LHCN-M2 (cell line): ENCODE data around the gene ALDH16A1. TPM values are rescaled to one million over a fixed set of nuclear protein-coding genes. Genes with fewer than 3 reads are reported as not detected.

ENCODE experiments used
- DNase-seq: peaks from one replicate; pipeline ENCODE4 v3.0.0-alpha.2; 2012; ENCODE audit warnings: low read depth
- total RNA-seq: library from RNA; depleted of rRNA; stranded (reverse); fragments of >200 nt; gene quantifications from 2 replicates; pipeline ENCODE4 v1.2.3, GENCODE V29; 2014

The ALDH16A1 gene
- total RNA-seq, 1 experiment from 2014 or later: 34.8 TPM

DNA sequence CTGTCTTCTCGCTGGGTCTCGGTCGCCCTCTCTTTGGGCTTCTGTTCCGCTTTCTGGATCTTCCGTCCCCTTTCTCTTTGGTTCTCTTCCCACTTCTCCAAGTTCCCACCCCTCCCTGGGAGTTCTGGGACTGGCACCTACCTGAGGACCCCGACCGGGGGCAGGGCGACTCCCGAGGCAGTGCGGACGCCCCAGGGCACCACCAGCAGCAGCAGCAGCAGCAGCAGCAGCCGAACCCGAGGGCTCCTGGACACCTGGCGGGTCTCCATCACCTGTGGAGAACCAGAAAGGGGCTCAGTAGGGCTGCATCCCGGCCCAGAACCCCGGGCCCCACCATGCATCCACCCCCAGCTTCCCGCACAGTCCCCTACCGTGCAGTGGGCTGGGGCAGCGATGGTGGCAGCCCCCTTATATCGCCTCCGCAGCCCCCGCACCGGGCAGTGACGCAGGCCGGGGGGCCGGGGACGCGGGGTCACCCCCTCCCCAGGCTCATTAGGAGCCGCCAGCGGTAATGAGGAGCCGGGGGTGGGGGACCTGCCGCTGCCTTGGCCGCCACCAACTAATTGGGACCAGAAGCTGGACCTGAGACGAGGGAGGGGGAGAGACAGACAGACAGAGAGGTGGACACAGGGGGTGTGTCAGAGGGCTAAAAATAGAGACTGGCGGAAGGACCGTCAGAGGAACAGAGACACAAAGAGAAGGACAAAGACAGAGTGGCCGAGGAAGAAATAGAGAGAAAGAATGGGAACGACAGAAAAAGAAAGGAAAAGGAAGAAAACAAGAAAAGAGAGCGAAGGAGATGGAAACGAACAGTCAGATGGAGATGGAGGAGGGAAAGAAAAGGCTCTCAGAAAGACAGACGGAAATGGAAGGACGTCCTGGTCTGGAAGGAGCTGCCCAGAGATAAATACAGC is 29.7 kb upstream of the ALDH16A1 start, which contains the start of gene PTH2:
Gene PTH2 (minus strand): TSS at position 371 of the 914 bp plus-strand sequence. CDS start 102 bp downstream, at position 269.
- DNase-seq: no peak

GRCh38 chr19:49423985-49424303 is 29.1 kb upstream of the ALDH16A1 start:
- DNase-seq: no peak

DNA sequence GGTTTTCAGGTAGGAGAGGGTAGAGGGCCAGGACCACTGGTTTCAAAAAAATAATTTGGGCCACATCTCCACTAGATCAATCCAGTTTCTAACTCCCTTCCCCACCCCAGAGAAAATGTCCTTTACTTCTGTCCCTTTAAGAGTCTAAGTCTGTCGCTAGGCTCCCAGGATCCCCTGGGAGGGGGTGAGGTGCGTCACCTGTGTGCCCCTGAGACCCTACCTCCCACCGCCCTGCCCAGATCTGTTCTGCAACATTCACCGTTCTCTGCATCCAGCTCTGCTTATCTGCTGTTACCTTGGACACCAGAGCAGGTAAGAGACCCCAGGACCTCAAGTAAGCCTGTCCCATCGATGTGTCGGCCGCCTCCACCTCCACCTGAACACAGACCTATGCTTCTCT is 27.8 kb upstream of the ALDH16A1 start, which contains the start of gene GFY:
Gene GFY (plus strand): TSS at position 211 of the 400 bp plus-strand sequence. CDS start 1,043 bp downstream, outside the sequence.
- DNase-seq: no peak

DNA sequence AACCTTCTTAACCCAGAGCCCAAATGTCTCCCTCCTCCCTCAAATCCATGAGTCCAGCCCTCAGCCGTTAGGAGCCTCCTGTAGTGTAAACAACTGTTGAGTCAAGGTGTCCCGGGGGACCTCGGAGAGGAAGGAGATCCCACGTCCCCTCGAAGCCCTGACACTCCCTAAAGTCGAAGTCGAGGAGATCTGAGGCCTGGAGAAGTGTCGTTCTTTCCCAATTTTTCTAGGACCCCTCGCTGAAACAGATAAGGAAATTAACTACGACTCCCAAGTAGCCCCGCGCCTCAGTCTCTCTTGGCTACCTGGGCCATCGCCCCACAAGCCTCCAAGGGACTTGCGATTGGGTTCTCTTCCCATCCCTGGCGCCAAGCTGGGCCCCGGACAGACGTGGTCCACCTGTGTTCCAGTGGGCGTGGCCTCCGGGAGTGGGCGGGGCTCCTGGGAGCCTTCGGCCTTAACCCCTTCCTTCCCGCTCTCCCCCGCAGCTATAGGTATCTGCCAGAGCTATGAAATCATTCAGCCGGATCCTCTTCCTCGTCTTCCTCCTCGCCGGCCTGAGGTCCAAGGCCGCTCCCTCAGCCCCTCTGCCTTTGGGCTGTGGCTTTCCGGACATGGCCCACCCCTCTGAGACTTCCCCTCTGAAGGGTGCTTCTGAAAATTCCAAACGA is 27.0 kb upstream of the ALDH16A1 start:
- peak; percentile 36 for DNase-seq

DNA sequence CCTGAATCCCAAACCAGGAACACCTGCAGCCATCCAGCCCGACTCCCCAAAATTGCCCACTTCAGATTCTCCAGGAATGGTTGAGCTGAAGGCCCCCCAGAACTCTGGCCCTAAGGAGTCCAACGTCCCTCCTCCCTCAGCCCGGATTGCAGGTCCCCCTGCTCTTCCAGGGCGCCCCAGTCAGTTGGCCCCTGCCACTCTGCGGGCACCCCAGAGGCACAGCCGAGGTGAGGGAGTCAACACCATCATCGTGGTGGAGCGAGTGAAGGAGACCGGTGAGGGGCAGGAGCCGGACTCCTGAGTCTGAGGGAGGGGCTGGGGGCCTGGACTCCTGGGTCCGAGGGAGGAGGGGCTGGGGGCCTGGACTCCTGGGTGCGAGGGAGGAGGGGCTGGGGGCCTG is 25.7 kb upstream of the ALDH16A1 start:
- no peak for DNase-seq

DNA sequence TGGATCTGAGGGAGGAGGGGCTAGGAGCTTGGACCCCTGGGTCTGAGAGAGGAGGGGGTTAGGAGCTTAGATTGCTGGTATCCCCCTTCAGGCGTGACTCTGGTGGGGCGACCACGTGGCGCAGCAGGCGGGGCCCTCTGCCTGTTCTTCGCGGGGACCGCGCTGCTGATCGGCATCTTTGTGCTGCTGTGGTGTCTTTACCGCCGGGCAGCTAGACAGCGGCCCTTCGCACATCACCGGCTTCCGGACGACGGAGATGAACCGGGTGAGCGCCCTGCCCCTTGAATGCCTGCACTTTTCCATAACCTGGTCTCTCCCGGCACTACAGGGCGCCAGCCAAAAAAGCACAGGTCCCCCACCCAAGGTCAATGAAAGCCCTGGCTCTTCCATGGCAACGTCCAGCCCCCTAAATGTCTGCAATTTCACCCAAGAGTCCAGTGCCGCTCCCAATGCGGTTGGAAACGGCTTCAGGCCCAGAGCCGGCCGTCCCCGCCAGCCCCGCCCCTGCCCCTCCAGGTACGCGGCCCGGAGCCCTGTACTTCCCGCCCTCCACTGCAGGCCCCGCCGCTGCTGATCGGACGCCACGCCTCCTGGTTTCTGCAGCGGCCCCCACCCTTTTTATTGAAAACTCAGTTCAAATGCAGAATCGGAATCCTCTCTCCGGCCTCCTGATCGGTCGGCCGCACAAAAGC is 25.0 kb upstream of the ALDH16A1 start:
- DNase-seq: no peak

DNA sequence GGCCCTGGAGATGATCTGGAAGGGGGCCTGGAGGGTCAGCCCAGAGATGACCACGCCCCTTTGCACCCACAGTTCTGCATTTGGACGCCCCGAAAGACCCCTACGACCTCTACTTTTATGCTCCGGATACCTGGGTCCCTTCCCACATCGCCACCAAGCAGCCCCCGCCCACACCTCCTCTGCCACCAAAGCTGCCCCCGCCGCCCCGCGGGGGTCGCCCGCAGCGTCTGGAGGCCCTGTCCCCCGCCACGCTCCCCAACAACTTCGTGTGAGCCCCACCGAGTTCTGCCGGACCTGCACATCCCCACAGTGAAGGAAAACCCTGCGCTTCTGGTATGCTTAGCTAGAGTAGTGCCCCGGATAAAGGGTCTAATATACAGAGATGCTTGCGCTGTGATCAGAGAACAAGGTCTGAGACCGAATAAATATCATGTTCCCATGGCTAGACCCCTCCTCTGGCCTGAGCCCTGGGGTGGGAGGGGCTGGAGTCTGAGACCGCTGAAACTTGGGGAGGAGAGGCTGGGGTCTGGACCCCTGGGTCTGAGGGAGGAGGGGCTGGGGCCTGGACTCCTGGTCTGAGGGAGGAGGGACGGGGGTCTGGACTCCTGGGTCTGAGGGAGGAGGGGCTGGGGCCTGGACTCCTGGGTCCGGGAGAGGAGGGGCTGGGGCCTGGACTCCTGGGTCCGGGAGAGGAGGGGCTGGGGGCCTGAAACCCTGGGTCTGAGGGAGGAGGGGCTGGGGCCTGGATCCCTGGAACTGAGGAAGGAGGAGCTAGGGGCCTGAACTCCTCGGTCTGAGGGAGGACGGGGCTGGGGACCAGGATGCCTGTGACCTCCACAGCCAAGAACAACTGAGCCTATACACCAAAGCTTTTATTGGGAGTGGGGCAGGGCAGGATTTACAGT is 24.2 kb upstream of the ALDH16A1 start:
- DNase-seq: no peak

GRCh38 chr19:49430172-49430677 is 22.8 kb upstream of the ALDH16A1 start:
- no peak for DNase-seq

- no peak for DNase-seq
These were observed 22.2 kb upstream of the ALDH16A1 start for GRCh38 chr19:49430678-49431329.

DNA sequence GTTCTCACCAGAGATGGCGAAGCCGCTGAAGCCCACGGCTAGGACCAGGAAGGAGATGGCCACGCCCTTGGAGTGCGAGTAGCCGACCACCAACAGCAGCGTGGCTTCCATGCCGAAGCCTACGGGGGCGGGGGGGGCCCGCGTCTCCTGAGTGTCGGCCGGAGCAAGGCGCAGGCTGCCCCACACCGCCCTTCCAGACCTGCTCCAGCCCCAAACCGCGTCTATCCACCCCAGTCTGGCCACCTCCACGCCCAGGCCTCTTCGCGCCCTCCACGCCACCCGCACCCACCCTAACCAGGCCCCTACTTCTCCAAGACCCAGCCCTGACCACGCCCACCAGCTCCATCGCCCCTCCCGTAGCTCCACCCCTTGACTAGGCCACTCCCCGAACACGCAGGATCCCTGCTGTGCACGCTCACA is 21.7 kb upstream of the ALDH16A1 start:
- DNase-seq: no peak

DNA sequence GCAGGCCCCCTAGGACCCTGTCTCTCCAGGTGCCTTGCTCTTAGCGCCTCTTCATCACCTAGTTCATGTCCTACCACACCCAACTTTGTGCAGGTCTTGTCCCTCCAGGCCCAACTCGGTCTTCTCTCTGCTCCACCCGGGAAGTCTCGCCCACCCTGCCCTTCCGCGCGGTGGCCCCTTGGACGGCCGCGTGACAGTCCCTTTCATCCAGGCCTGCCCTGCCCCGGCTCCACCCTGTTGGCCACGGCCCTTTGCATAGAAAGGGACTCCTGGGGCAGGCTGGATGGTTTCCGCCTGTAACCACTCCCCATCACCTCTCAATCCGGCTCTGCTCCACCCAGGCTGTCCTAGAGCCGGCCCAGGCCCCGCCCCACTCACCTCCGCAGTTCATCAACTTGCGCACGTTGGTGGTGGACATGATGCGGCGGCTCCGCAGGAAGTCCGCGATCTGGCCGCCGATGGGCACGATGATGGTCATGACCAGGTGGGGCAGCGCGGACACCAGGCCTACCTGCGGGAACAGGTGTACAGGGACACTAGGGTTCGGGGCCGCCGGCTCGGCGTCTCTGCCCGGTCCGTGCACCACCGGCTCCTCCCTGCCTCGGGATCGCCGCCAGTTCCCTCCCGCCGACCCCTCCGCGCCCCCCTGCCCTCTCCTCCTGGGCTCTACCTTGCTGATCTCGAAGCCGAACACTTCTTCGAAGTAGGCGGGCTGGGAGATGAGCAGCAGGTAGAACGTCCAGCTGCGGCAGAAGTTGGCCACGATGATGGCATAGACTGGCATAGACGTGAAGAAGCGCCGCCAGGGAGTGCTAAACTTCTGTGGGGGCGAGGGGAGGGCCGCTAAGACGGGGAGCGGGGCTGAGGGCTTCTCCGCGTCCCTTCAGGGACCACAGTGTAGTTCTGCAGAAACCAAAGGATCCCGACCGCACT is 20.6 kb upstream of the ALDH16A1 start:
- DNase-seq: no peak

GRCh38 chr19:49433240-49433901 is 19.7 kb upstream of the ALDH16A1 start:
- DNase-seq: no peak

DNA sequence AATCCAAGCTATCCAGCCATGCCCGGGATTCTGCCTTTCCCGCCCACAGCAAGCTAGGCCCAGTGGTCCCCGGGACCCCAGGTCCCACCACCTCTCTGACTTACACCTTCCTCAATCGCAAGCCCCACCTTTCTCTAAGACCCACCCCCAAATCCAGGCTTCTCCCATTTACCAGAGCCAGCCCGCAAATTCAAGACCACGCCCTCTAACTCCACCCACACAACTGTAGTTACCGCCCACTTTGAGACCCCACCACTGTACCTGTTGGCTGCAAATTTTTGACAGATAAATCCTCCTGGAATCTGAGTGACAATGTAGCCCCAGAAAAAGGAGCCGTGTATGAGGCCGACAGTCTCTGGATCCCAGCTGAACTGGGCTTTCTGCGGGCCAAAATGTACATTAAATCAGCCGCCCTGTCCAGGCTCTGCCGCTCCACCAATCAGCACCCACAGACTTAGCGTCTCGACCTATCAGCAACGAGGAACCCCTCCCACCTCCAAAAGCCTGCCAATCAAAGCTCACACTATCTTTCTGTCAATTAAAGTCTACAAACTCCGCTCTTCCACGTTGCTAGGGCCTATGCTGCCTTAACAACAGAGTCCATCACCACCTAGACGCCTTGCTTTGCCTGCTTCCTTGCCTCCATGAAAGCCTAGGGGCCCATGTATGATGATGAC is 18.0 kb upstream of the ALDH16A1 start:
- DNase-seq: no peak

- no peak for DNase-seq
These were observed 17.4 kb upstream of the ALDH16A1 start for GRCh38 chr19:49435670-49436069.

- DNase-seq: no peak
These were observed 16.5 kb upstream of the ALDH16A1 start for GRCh38 chr19:49436381-49437017.

- DNase-seq: no peak
These were observed 15.8 kb upstream of the ALDH16A1 start for GRCh38 chr19:49437231-49437630.

- no peak for DNase-seq
These were observed 14.8 kb upstream of the ALDH16A1 start for GRCh38 chr19:49438261-49438660.

DNA sequence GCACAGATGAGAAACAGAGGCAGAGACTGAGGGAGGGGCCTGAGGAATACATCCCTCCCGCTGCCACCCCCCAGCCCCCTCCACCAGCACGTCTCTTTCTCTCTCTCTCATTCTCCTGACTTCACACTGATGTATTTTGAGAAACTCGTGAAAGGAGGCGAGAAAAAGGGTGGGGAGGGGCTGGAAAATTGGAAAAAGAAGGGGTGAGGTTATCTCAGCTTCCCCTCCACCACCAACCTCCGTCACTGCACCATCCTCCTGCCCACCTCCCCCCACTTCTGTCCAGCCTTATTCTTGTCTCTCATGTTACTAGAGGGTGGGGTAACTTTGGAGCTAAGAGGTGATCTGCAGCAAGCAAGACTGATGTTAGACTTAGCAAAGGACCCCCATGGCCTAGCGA is 13.2 kb upstream of the ALDH16A1 start:
- no peak for DNase-seq
